Glutamatergic neuron (in vitro differentiated cells): Measurements from ENCODE around the gene FN1. TPM values are rescaled to one million over a fixed set of nuclear protein-coding genes. Genes with fewer than 3 reads are reported as not detected.

Source experiments
- DNase-seq: peaks from one replicate; pipeline ENCODE4 v3.0.0; 2022
- H3K27ac Mint-ChIP-seq: one replicate; pipeline ENCODE4 v1.8.0; 2020; ENCODE audit warnings: mild to moderate bottlenecking, mixed read lengths, inconsistent platforms; ENCODE audit not compliant: unreplicated experiment
- H3K27me3 Mint-ChIP-seq: one replicate; pipeline ENCODE4 v1.8.0; 2020; ENCODE audit warnings: mild to moderate bottlenecking, moderate library complexity, mixed read lengths, inconsistent platforms; ENCODE audit not compliant: unreplicated experiment
- H3K36me3 Mint-ChIP-seq: one replicate; pipeline ENCODE4 v1.8.0; 2020; ENCODE audit warnings: mild to moderate bottlenecking, mixed read lengths, inconsistent platforms; ENCODE audit not compliant: unreplicated experiment
- H3K4me1 Mint-ChIP-seq: one replicate; pipeline ENCODE4 v1.8.0; 2020; ENCODE audit warnings: mild to moderate bottlenecking, low read depth, mixed read lengths, inconsistent platforms; ENCODE audit not compliant: unreplicated experiment
- H3K4me3 Mint-ChIP-seq: one replicate; pipeline ENCODE4 v1.8.0; 2020; ENCODE audit warnings: mild to moderate bottlenecking, mixed read lengths, inconsistent platforms; ENCODE audit not compliant: unreplicated experiment
- H3K9me3 Mint-ChIP-seq: one replicate; pipeline ENCODE4 v1.8.0; 2020; ENCODE audit warnings: mild to moderate bottlenecking, moderate library complexity, mixed read lengths, inconsistent platforms; ENCODE audit not compliant: unreplicated experiment
- CTCF ChIP-seq: fragments of 200-600 bp; sonication (generic); IDR thresholded peaks from one replicate; pipeline ENCODE4 v1.5.0; 2021; ENCODE audit not compliant: partially characterized antibody, unreplicated experiment
- total RNA-seq: library from RNA; stranded (reverse); fragmentation: NEBNext Ultra II Directional; extraction: Animal tissue kit (Norgen Biotek cat#: 25700); gene quantifications from one replicate; pipeline ENCODE4 v1.2.1, GENCODE V29; 2021; ENCODE audit not compliant: unreplicated experiment

The FN1 gene
- total RNA-seq, 1 donor from 2014 or later: 28.6 TPM

- no peaks in the 10 kb centered on the region for H3K36me3 Mint-ChIP-seq
- no peaks in the 10 kb centered on the region for H3K9me3 Mint-ChIP-seq
- H3K27ac Mint-ChIP-seq: no peak overlapping the region
- DNase-seq: no peak
- no peak overlapping the region for H3K4me3 Mint-ChIP-seq
- TF ChIP-seq CTCF: no peak
- H3K4me1 Mint-ChIP-seq: peaks cover 2% of the 10 kb centered on the region
- no peaks in the 10 kb centered on the region for H3K27me3 Mint-ChIP-seq
Measured at GRCh38 chr2:215358891-215359575, 76.8 kb downstream of the FN1 start.

- Mint-ChIP-seq H3K36me3 (no peaks in the 10 kb centered on the region), H3K9me3 (no peaks in the 10 kb centered on the region), H3K27ac (no peak overlapping the region), H3K4me1 (peaks cover 2% of the 10 kb centered on the region), H3K4me3 (no peak overlapping the region), H3K27me3 (no peaks in the 10 kb centered on the region)
- no peak for DNase-seq
- no peak for TF ChIP-seq CTCF
Measured at GRCh38 chr2:215358312-215358845, 77.5 kb downstream of the FN1 start.

GRCh38 chr2:215357660-215358059 is 78.2 kb downstream of the FN1 start:
- Mint-ChIP-seq H3K4me1 (peaks cover 2% of the 10 kb centered on the region), H3K27me3 (no peaks in the 10 kb centered on the region), H3K27ac (no peak overlapping the region), H3K9me3 (no peaks in the 10 kb centered on the region), H3K36me3 (no peaks in the 10 kb centered on the region), H3K4me3 (no peak overlapping the region)
- DNase-seq: no peak
- TF ChIP-seq CTCF: no peak

- no peak for DNase-seq
- H3K27ac Mint-ChIP-seq: no peak overlapping the region
- H3K9me3 Mint-ChIP-seq: no peaks in the 10 kb centered on the region
Measured at GRCh38 chr2:215356948-215357461, 78.9 kb downstream of the FN1 start.

More at GRCh38 chr2:215356948-215357461, 78.9 kb downstream of the FN1 start:
- H3K36me3 Mint-ChIP-seq: no peaks in the 10 kb centered on the region
- no peak for TF ChIP-seq CTCF
- H3K4me3 Mint-ChIP-seq: no peak overlapping the region
- H3K27me3 Mint-ChIP-seq: no peaks in the 10 kb centered on the region
- H3K4me1 Mint-ChIP-seq: peaks cover 2% of the 10 kb centered on the region
